HepG2 (cell line): Measurements from ENCODE around the gene ITGB2. TPM values are rescaled to one million over a fixed set of nuclear protein-coding genes. Genes with fewer than 3 reads are reported as not detected.

Experiments used
- ARNT2 ChIP-seq: sonication (generic); formaldehyde crosslinking; IDR thresholded peaks from 2 replicates; pipeline ENCODE4 v1.8.0; 2022; ENCODE audit warnings: mild to moderate bottlenecking, low read depth, missing genetic modification reagents, moderate library complexity
- ATF7 ChIP-seq, 2 experiments: fragments of 450-650 bp in 1 of 2; sonication (generic) in 1 of 2; formaldehyde crosslinking in 1 of 2; IDR thresholded peaks; 2 replicates each; pipeline versions ENCODE4 v1.4.0 to v1.6.1; 2016 to 2020; ENCODE audit warnings: antibody characterized with exemption in 1 of 2, mild to moderate bottlenecking in 1 of 2, missing genetic modification reagents in 1 of 2
- CAMTA2 ChIP-seq: sonication (generic); formaldehyde crosslinking; IDR thresholded peaks from 2 replicates; pipeline ENCODE4 v1.4.0; 2020; ENCODE audit warnings: mild to moderate bottlenecking, missing genetic modification reagents, borderline replicate concordance
- FOXC1 ChIP-seq: sonication (generic); formaldehyde crosslinking; IDR thresholded peaks from 2 replicates; pipeline ENCODE4 v1.8.0; 2022; ENCODE audit warnings: mild to moderate bottlenecking, missing genetic modification reagents, borderline replicate concordance
- FOXK2 ChIP-seq: fragments of 450-650 bp; IDR thresholded peaks from 2 replicates; pipeline ENCODE4 v1.6.1; 2016
- HMG20A ChIP-seq: IDR thresholded peaks from 2 replicates; pipeline ENCODE4 v1.6.1; 2016; ENCODE audit warnings: borderline replicate concordance
- HMGXB4 ChIP-seq, 2 experiments: sonication (generic) in 1 of 2; formaldehyde crosslinking in 1 of 2; IDR thresholded peaks; 2 replicates each; pipeline versions ENCODE4 v1.4.0 to v1.6.1; 2018 to 2020; ENCODE audit warnings: missing genetic modification reagents in 2 of 2, borderline replicate concordance in 1 of 2, low read depth in 1 of 2, mild to moderate bottlenecking in 1 of 2, missing biosample characterization in 1 of 2
- HNRNPL ChIP-seq: fragments of 200-400 bp; formaldehyde crosslinking; IDR thresholded peaks from 2 replicates; pipeline ENCODE4 v1.6.1; 2017; ENCODE audit warnings: mild to moderate bottlenecking, low read depth, low read length
- RAD51 ChIP-seq: fragments of 450-650 bp; IDR thresholded peaks from 2 replicates; pipeline ENCODE4 v1.6.1; 2016; ENCODE audit warnings: borderline replicate concordance
- TEAD2 ChIP-seq: sonication (generic); formaldehyde crosslinking; IDR thresholded peaks from 2 replicates; pipeline ENCODE4 v1.9.0; 2021; ENCODE audit warnings: missing genetic modification reagents
- THRA ChIP-seq: sonication (generic); formaldehyde crosslinking; IDR thresholded peaks from 2 replicates; pipeline ENCODE4 v1.4.0; 2020; ENCODE audit warnings: missing genetic modification reagents, borderline replicate concordance
- ZNF543 ChIP-seq: sonication (generic); formaldehyde crosslinking; IDR thresholded peaks from 2 replicates; pipeline ENCODE4 v1.4.0; 2020; ENCODE audit warnings: mild to moderate bottlenecking, missing genetic modification reagents
- ZNF776 ChIP-seq: sonication (generic); formaldehyde crosslinking; IDR thresholded peaks from 2 replicates; pipeline ENCODE4 v1.4.0; 2020; ENCODE audit warnings: mild to moderate bottlenecking, missing genetic modification reagents
- polyA plus RNA-seq, 8 experiments: library from polyadenylated mRNA; depleted of rRNA in 3 of 8; stranded (reverse) in 7 of 8; unstranded in 1 of 8; fragments of >200 nt; fragmentation: Illumina TruSeq in 4 of 8; extraction: Trizol in 4 of 8; gene quantifications; 2 replicates each; pipeline versions ENCODE4 v1.2.1 to v1.2.3, GENCODE V29; 2011 to 2016; ENCODE audit warnings: low read depth in 4 of 8, missing spikeins in 1 of 8, mixed read lengths in 1 of 8; ENCODE audit not compliant: insufficient read depth in 1 of 8
- total RNA-seq, 5 experiments: library from RNA; depleted of rRNA; stranded (reverse); fragments of >200 nt; fragmentation: Illumina TruSeq; extraction: Trizol; gene quantifications; 2 replicates each; pipeline ENCODE4 v1.2.3, GENCODE V29; 2016; ENCODE audit warnings: low read depth in 1 of 5
- TF ChIP-seq, protein P1 (sequence below): sonication (generic); formaldehyde crosslinking; IDR thresholded peaks from 2 replicates; pipeline ENCODE4 v1.9.0; 2022; ENCODE audit warnings: low read depth, missing genetic modification reagents

The ITGB2 gene
- total and polyA plus RNA-seq, 2 of the 13 experiments (the other 11 are each of a cell fraction or from before 2014, with no cell fraction given), result 4.2 to 18.0 TPM

- TF ChIP-seq, protein P1, sequence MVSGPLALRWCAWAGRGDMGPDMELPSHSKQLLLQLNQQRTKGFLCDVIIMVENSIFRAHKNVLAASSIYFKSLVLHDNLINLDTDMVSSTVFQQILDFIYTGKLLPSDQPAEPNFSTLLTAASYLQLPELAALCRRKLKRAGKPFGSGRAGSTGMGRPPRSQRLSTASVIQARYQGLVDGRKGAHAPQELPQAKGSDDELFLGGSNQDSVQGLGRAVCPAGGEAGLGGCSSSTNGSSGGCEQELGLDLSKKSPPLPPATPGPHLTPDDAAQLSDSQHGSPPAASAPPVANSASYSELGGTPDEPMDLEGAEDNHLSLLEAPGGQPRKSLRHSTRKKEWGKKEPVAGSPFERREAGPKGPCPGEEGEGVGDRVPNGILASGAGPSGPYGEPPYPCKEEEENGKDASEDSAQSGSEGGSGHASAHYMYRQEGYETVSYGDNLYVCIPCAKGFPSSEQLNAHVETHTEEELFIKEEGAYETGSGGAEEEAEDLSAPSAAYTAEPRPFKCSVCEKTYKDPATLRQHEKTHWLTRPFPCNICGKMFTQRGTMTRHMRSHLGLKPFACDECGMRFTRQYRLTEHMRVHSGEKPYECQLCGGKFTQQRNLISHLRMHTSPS (CRISPR knock-in tag), result peak; percentile 81
- TF ChIP-seq ZNF543 (CRISPR knock-in tag), result 0 out of 2 replicates have a peak, but pooled peaks have one; percentile 54
- TF ChIP-seq FOXK2, result peak; percentile 88
- no peak for TF ChIP-seq HMG20A (CRISPR knock-in tag)
- peak; percentile 94 for TF ChIP-seq HNRNPL
- 0 out of 2 replicates have a peak, but pooled peaks have one; percentile 2 for TF ChIP-seq THRA
- peak; percentile 54; the same call in 1 of the 2 replicates for TF ChIP-seq FOXC1 (CRISPR knock-in tag)
- 0 out of 2 replicates have a peak, but pooled peaks have one; percentile 41 for TF ChIP-seq ARNT2 (CRISPR knock-in tag)
- peak in 1 of 2 experiments; percentile 41; a peak in 1 of 4 replicates for TF ChIP-seq HMGXB4 (CRISPR knock-in tag; IDR thresholded peaks at IDR 0.05; ENCODE audit: borderline replicate concordance in 1 of 2, low read depth in 1 of 2)
- TF ChIP-seq RAD51, result no peak
- no peak for TF ChIP-seq TEAD2 (CRISPR knock-in tag)
- TF ChIP-seq ZNF776 (CRISPR knock-in tag), result peak; percentile 36; the same call in 1 of the 2 replicates
- peak; percentile 70; the same call in 1 of the 2 replicates for TF ChIP-seq CAMTA2
- TF ChIP-seq ATF7 (IDR thresholded peaks at IDR 0.05), result peak; percentile 51; the same call in 1 of the 2 replicates
- no peak for TF ChIP-seq ATF7 (CRISPR knock-in tag; IDR thresholded peaks at IDR 0.05)
Measured at GRCh38 chr21:44913425-44914175, 7.1 kb downstream of the ITGB2 start (continued).
